ENCODE data around the gene PLA2G4F. TPM values are rescaled to one million over a fixed set of nuclear protein-coding genes. Genes with fewer than 3 reads are reported as not detected.

PLA2G4F gene
- not detected in 2 replicates for total RNA-seq

GRCh38 chr15:42156243-42156922 lies at the start of gene PLA2G4F:
Gene PLA2G4F (minus strand): TSS chr15:42156636. CDS start chr15:42156549, 87 bp downstream.
- DNase-seq (ENCODE audit: low read depth, low spot score): no peak

- no peak for DNase-seq (ENCODE audit: low read depth, low spot score)
These were observed 47.5 kb upstream of the PLA2G4F start for GRCh38 chr15:42203891-42204290.

- DNase-seq (ENCODE audit: low read depth, low spot score): no peak
These were observed 46.2 kb upstream of the PLA2G4F start for GRCh38 chr15:42202653-42203052.

GRCh38 chr15:42201801-42202200 lies 45.4 kb upstream of the PLA2G4F start:
- no peak for DNase-seq (ENCODE audit: low read depth, low spot score)

- no peak for DNase-seq (ENCODE audit: low read depth, low spot score)
These were observed 42.7 kb upstream of the PLA2G4F start for GRCh38 chr15:42199126-42199525.

GRCh38 chr15:42198516-42198915 lies 42.1 kb upstream of the PLA2G4F start:
- no peak for DNase-seq (ENCODE audit: low read depth, low spot score)

- no peak for DNase-seq (ENCODE audit: low read depth, low spot score)
These were observed 38.1 kb upstream of the PLA2G4F start for GRCh38 chr15:42194513-42194912.

- no peak for DNase-seq (ENCODE audit: low read depth, low spot score)
These were observed 36.9 kb upstream of the PLA2G4F start for GRCh38 chr15:42193383-42193782.

- DNase-seq (ENCODE audit: low read depth, low spot score): no peak
These were observed 35.3 kb upstream of the PLA2G4F start for GRCh38 chr15:42191610-42192346.

- no peak for DNase-seq (ENCODE audit: low read depth, low spot score)
These were observed 33.9 kb upstream of the PLA2G4F start for GRCh38 chr15:42190370-42190769.

- no peak for DNase-seq (ENCODE audit: low read depth, low spot score)
These were observed 29.4 kb upstream of the PLA2G4F start for GRCh38 chr15:42185801-42186200.

- no peak for DNase-seq (ENCODE audit: low read depth, low spot score)
These were observed 28.3 kb upstream of the PLA2G4F start for GRCh38 chr15:42184736-42185135.

- no peak for DNase-seq (ENCODE audit: low read depth, low spot score)
These were observed 27.9 kb upstream of the PLA2G4F start for GRCh38 chr15:42184296-42184695.

GRCh38 chr15:42182961-42183360 lies 26.5 kb upstream of the PLA2G4F start:
- no peak for DNase-seq (ENCODE audit: low read depth, low spot score)

GRCh38 chr15:42182328-42182886 lies 26.0 kb upstream of the PLA2G4F start:
- DNase-seq (ENCODE audit: low read depth, low spot score): no peak

GRCh38 chr15:42178056-42178455 lies 21.6 kb upstream of the PLA2G4F start:
- no peak for DNase-seq (ENCODE audit: low read depth, low spot score)

GRCh38 chr15:42175671-42176070 lies 19.2 kb upstream of the PLA2G4F start:
- DNase-seq (ENCODE audit: low read depth, low spot score): peak; percentile 27

- DNase-seq (ENCODE audit: low read depth, low spot score): no peak
These were observed 16.0 kb upstream of the PLA2G4F start for GRCh38 chr15:42172475-42172874.

- DNase-seq (ENCODE audit: low read depth, low spot score): no peak
These were observed 15.4 kb upstream of the PLA2G4F start for GRCh38 chr15:42171795-42172194.

GRCh38 chr15:42171122-42171521 lies 14.7 kb upstream of the PLA2G4F start:
- DNase-seq (ENCODE audit: low read depth, low spot score): no peak

- DNase-seq (ENCODE audit: low read depth, low spot score): no peak
These were observed 9.9 kb upstream of the PLA2G4F start for GRCh38 chr15:42166225-42166940.

- DNase-seq (ENCODE audit: low read depth, low spot score): no peak
These were observed 8.7 kb upstream of the PLA2G4F start for GRCh38 chr15:42165106-42165505.

Measured in pulmonary artery endothelial cell (primary cell).